ENCODE measurements around the gene LARP6. TPM values are rescaled to one million over a fixed set of nuclear protein-coding genes. Genes with fewer than 3 reads are reported as not detected.

LARP6 gene
- total RNA-seq, 1 donor = 68.1 TPM

GRCh38 chr15:70786996-70787395 is 67.0 kb downstream of the LARP6 start:
- TF ChIP-seq CTCF (IDR thresholded peaks at IDR 0.05; ENCODE audit: insufficient read depth, low read length) = no peak
- no peak for DNase-seq (ENCODE audit: low read depth)
- H3K4me3 ChIP-seq (ENCODE audit: low read depth, low read length) = no peak overlapping the region

GRCh38 chr15:70783610-70784022 is 70.3 kb downstream of the LARP6 start:
- no peak overlapping the region for H3K4me3 ChIP-seq (ENCODE audit: low read depth, low read length)
- TF ChIP-seq CTCF (IDR thresholded peaks at IDR 0.05; ENCODE audit: insufficient read depth, low read length) = no peak
- DNase-seq (ENCODE audit: low read depth) = peak; percentile 65

DNA sequence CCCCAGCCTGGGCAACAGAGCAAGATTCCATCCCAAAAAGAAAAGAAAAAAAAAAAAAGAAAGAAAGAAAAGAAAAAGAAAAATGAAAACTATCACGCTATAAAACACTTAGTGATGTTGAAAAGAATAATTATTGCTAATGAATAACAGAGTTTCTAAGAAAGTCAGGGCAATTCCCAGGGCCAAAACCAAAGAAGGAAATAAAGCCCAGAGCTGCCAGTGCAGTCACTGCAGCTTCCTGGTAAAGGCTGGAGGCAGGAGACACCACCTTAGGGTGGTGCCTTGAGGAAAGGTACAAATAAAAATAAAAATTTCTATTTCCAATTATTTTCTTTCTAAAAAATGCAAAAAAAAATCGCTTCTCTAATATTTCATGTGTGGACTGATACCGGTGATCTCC is 70.9 kb downstream of the LARP6 start:
- H3K4me3 ChIP-seq (ENCODE audit: low read depth, low read length) = no peak overlapping the region
- no peak for TF ChIP-seq CTCF (IDR thresholded peaks at IDR 0.05; ENCODE audit: insufficient read depth, low read length)
- no peak for DNase-seq (ENCODE audit: low read depth)

DNA sequence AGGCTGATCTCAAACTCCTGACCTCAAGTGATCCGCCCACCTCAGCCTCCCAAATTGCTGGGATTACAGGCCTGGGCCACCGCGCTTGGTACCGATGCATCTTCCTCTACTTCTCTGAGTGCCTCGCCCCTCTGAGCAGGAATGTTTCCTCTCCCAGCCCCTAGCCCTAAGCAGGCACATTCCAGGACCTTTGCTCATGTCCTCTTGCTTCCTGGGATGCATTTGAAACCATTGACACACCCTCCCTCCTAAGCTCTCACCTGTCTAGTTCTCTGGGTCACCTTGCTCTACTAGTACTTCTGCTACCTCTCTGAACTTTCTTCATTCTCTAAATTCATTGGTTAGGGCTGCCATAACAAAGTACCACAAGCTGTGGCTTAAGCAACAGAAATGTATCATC is 72.7 kb downstream of the LARP6 start:
- no peak for TF ChIP-seq CTCF (IDR thresholded peaks at IDR 0.05; ENCODE audit: insufficient read depth, low read length)
- DNase-seq (ENCODE audit: low read depth) = no peak
- H3K4me3 ChIP-seq (ENCODE audit: low read depth, low read length) = no peak overlapping the region

Other genes with a start within 250 kb of the LARP6 start
- 106 and 149 TPM in 2 replicates for gene UACA, start 90.6 kb downstream of the LARP6 start, total RNA-seq (ENCODE audit: low replicate concordance)
- gene THAP10, start 38.3 kb upstream of the LARP6 start, total RNA-seq (ENCODE audit: low replicate concordance) = 2.3 and 7.9 TPM in 2 replicates
- 12.0 and 25.2 TPM in 2 replicates for gene LRRC49, start 38.7 kb upstream of the LARP6 start, total RNA-seq (ENCODE audit: low replicate concordance)

Measured in fibroblast of the aortic adventitia (primary cell).